GM06990 (cell line): ENCODE results near the gene PRPH.

ENCODE experiments used
- DNase-seq: peaks from one replicate; pipeline ENCODE4 v3.0.0-alpha.2; 2011; ENCODE audit not compliant: insufficient read length; ENCODE audit errors: extremely low read depth
- H3K27me3 ChIP-seq: replicated peaks from 2 replicates; pipeline ENCODE4 v1.6.0; 2011; ENCODE audit warnings: low read length; ENCODE audit not compliant: control insufficient read depth, insufficient read depth
- H3K36me3 ChIP-seq: 2 replicates; pipeline ENCODE4 v1.5.1; 2011; ENCODE audit warnings: low read length; ENCODE audit not compliant: control insufficient read depth, insufficient read depth
- H3K4me3 ChIP-seq: replicated peaks from 2 replicates; pipeline ENCODE4 v1.5.1; 2011; ENCODE audit warnings: low read depth, mild to moderate bottlenecking, control low read depth, low read length
- CTCF ChIP-seq: IDR thresholded peaks from 2 replicates; pipeline ENCODE4 v1.5.1; 2011; ENCODE audit warnings: low read length, control low read depth, mild to moderate bottlenecking, inconsistent platforms; ENCODE audit not compliant: insufficient read depth, poor library complexity, severe bottlenecking

PRPH gene

GRCh38 chr12:49342066-49342913 is 47.3 kb downstream of the PRPH start:
- peak; percentile 98 for TF ChIP-seq CTCF
- H3K27me3 ChIP-seq = peaks cover 4% of the 10 kb centered on the region
- H3K4me3 ChIP-seq = peak overlapping the region; percentile 7
- H3K36me3 ChIP-seq = no peaks in the 10 kb centered on the region
- DNase-seq = peak; percentile 82

- no peak for DNase-seq
- Histone ChIP-seq H3K4me3 (peak overlapping the region; percentile 15; the same call in 1 of the 2 replicates), H3K27me3 (peaks cover 3% of the 10 kb centered on the region), H3K36me3 (no peaks in the 10 kb centered on the region)
- TF ChIP-seq CTCF = no peak
Observed at GRCh38 chr12:49342914-49343731, 48.2 kb downstream of the PRPH start.

GRCh38 chr12:49344486-49345050 is 49.6 kb downstream of the PRPH start:
- no peak overlapping the region for H3K4me3 ChIP-seq
- H3K36me3 ChIP-seq = no peaks in the 10 kb centered on the region
- peaks cover 3% of the 10 kb centered on the region for H3K27me3 ChIP-seq
- DNase-seq = no peak
- no peak for TF ChIP-seq CTCF

GRCh38 chr12:49345051-49345824 is 50.3 kb downstream of the PRPH start:
- Histone ChIP-seq H3K4me3 (peak overlapping the region; percentile 35), H3K36me3 (no peaks in the 10 kb centered on the region), H3K27me3 (peaks cover 3% of the 10 kb centered on the region)
- peak; percentile 71 for DNase-seq
- no peak for TF ChIP-seq CTCF
